HepG2 (cell line): ENCODE results near the gene RAD21L1. TPM values are rescaled to one million over a fixed set of nuclear protein-coding genes. Genes with fewer than 3 reads are reported as not detected.
A peak's percentile ranks its signal among the peaks of the same experiment; 100 is the strongest.

Experiments
- ARHGAP35 ChIP-seq: sonication (generic); formaldehyde crosslinking; IDR thresholded peaks from 2 replicates; pipeline ENCODE4 v1.9.0; 2022; ENCODE audit warnings: mild to moderate bottlenecking, inconsistent platforms, moderate library complexity, missing genetic modification reagents, borderline replicate concordance
- ETV6 ChIP-seq: sonication (generic); formaldehyde crosslinking; conservative IDR thresholded peaks from 2 replicates; pipeline ENCODE4 v1.4.0; 2020; ENCODE audit warnings: missing genetic modification reagents
- FOXA3 ChIP-seq: IDR thresholded peaks from 2 replicates; pipeline ENCODE4 v1.6.1; 2016; ENCODE audit warnings: missing genetic modification reagents, missing compliant biosample characterization
- FOXJ3 ChIP-seq: sonication (generic); formaldehyde crosslinking; IDR thresholded peaks from 2 replicates; pipeline ENCODE4 v1.4.0; 2020; ENCODE audit warnings: missing genetic modification reagents, mild to moderate bottlenecking, borderline replicate concordance
- GPN1 ChIP-seq: sonication (generic); formaldehyde crosslinking; IDR thresholded peaks from 2 replicates; pipeline ENCODE4 v1.5.1; 2020; ENCODE audit warnings: missing genetic modification reagents, borderline replicate concordance
- JARID2 ChIP-seq: sonication (generic); formaldehyde crosslinking; IDR thresholded peaks from 2 replicates; pipeline ENCODE4 v1.8.1; 2023; ENCODE audit warnings: missing genetic modification reagents, inconsistent platforms; ENCODE audit not compliant: insufficient replicate concordance
- MTA1 ChIP-seq: sonication (generic); formaldehyde crosslinking; IDR thresholded peaks from 2 replicates; pipeline ENCODE4 v1.4.0; 2020; ENCODE audit warnings: missing genetic modification reagents, mild to moderate bottlenecking, borderline replicate concordance
- NFE2L1 ChIP-seq: sonication (generic); formaldehyde crosslinking; IDR thresholded peaks from 2 replicates; pipeline ENCODE4 v1.4.0; 2020; ENCODE audit warnings: missing genetic modification reagents, mild to moderate bottlenecking, borderline replicate concordance
- PATZ1 ChIP-seq: sonication (generic); formaldehyde crosslinking; IDR thresholded peaks from 2 replicates; pipeline ENCODE4 v1.4.0; 2020; ENCODE audit warnings: missing genetic modification reagents
- PAXIP1 ChIP-seq: sonication (generic); formaldehyde crosslinking; conservative IDR thresholded peaks from 2 replicates; pipeline ENCODE4 v1.4.0; 2020; ENCODE audit warnings: mild to moderate bottlenecking, missing genetic modification reagents, moderate library complexity
- ZMYM4 ChIP-seq: sonication (generic); formaldehyde crosslinking; IDR thresholded peaks from 2 replicates; pipeline ENCODE4 v1.8.1; 2023; ENCODE audit warnings: mild to moderate bottlenecking, missing genetic modification reagents
- polyA plus RNA-seq, 8 experiments: library from polyadenylated mRNA; depleted of rRNA in 3 of 8; stranded (reverse) in 7 of 8; unstranded in 1 of 8; fragments of >200 nt; fragmentation: Illumina TruSeq in 4 of 8; extraction: Trizol in 4 of 8; gene quantifications; 2 replicates each; pipeline versions ENCODE4 v1.2.1 to v1.2.3, GENCODE V29; 2011 to 2016; ENCODE audit warnings: low read depth in 4 of 8, missing spikeins in 1 of 8, mixed read lengths in 1 of 8; ENCODE audit not compliant: insufficient read depth in 1 of 8
- total RNA-seq, 5 experiments: library from RNA; depleted of rRNA; stranded (reverse); fragments of >200 nt; fragmentation: Illumina TruSeq; extraction: Trizol; gene quantifications; 2 replicates each; pipeline ENCODE4 v1.2.3, GENCODE V29; 2016; ENCODE audit warnings: low read depth in 1 of 5
- TF ChIP-seq, protein P1 (sequence below), 2 experiments: sonication (generic) in 1 of 2; formaldehyde crosslinking in 1 of 2; IDR thresholded peaks; 2 replicates each; pipeline versions ENCODE4 v1.4.0 to v1.6.1; 2018 to 2020; ENCODE audit warnings: missing genetic modification reagents in 2 of 2, borderline replicate concordance in 1 of 2, low read depth in 1 of 2, mild to moderate bottlenecking in 1 of 2, missing biosample characterization in 1 of 2
- TF ChIP-seq, protein P2 (sequence below): sonication (generic); formaldehyde crosslinking; IDR thresholded peaks from 2 replicates; pipeline ENCODE4 v1.4.0; 2020; ENCODE audit warnings: mild to moderate bottlenecking, missing genetic modification reagents

RAD21L1 gene
- total and polyA plus RNA-seq, 2 of the 13 experiments (the other 11 are each of a cell fraction or from before 2014, with no cell fraction given), result not detected

- TF ChIP-seq, protein P1, sequence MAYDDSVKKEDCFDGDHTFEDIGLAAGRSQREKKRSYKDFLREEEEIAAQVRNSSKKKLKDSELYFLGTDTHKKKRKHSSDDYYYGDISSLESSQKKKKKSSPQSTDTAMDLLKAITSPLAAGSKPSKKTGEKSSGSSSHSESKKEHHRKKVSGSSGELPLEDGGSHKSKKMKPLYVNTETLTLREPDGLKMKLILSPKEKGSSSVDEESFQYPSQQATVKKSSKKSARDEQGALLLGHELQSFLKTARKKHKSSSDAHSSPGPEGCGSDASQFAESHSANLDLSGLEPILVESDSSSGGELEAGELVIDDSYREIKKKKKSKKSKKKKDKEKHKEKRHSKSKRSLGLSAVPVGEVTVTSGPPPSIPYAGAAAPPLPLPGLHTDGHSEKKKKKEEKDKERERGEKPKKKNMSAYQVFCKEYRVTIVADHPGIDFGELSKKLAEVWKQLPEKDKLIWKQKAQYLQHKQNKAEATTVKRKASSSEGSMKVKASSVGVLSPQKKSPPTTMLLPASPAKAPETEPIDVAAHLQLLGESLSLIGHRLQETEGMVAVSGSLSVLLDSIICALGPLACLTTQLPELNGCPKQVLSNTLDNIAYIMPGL (CRISPR knock-in tag; IDR thresholded peaks at IDR 0.05; ENCODE audit: borderline replicate concordance in 1 of 2, low read depth in 1 of 2), result peak in 1 of 2 experiments; percentile 29; a peak in 1 of 4 replicates
- TF ChIP-seq FOXA3 (CRISPR knock-in tag), result no peak
- TF ChIP-seq PATZ1 (CRISPR knock-in tag), result no peak; the same call in 1 of the 2 replicates
- TF ChIP-seq NFE2L1 (CRISPR knock-in tag), result peak; percentile 45; the same call in 1 of the 2 replicates
- 0 out of 2 replicates have a peak, but pooled peaks have one; percentile 23 for TF ChIP-seq ZMYM4
- no peak for TF ChIP-seq FOXJ3
- 0 out of 2 replicates have a peak, but pooled peaks have one; percentile 43 for TF ChIP-seq ARHGAP35 (CRISPR knock-in tag)
- no peak for TF ChIP-seq ETV6 (CRISPR knock-in tag)
- peak; percentile 43; the same call in 1 of the 2 replicates for TF ChIP-seq MTA1 (CRISPR knock-in tag)
- no peak for TF ChIP-seq JARID2
- TF ChIP-seq, protein P2, sequence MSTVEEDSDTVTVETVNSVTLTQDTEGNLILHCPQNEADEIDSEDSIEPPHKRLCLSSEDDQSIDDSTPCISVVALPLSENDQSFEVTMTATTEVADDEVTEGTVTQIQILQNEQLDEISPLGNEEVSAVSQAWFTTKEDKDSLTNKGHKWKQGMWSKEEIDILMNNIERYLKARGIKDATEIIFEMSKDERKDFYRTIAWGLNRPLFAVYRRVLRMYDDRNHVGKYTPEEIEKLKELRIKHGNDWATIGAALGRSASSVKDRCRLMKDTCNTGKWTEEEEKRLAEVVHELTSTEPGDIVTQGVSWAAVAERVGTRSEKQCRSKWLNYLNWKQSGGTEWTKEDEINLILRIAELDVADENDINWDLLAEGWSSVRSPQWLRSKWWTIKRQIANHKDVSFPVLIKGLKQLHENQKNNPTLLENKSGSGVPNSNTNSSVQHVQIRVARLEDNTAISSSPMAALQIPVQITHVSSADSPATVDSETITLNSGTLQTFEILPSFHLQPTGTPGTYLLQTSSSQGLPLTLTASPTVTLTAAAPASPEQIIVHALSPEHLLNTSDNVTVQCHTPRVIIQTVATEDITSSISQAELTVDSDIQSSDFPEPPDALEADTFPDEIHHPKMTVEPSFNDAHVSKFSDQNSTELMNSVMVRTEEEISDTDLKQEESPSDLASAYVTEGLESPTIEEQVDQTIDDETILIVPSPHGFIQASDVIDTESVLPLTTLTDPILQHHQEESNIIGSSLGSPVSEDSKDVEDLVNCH (CRISPR knock-in tag), result no peak
- TF ChIP-seq GPN1 (CRISPR knock-in tag), result no peak
- TF ChIP-seq PAXIP1 (CRISPR knock-in tag), result no peak; the same call in 1 of the 2 replicates
Observed at GRCh38 chr20:1225783-1226654, at the start of gene RAD21L1 (continued).
